ENCODE data around the gene FTO.

FTO gene

GRCh38 chr16:54152362-54153239 lies 448.6 kb downstream of the FTO start:
- no peak for TF ChIP-seq CTCF (IDR thresholded peaks at IDR 0.05; ENCODE audit: low read depth, low read length, missing control alignments)
- no peak overlapping the region for H3K4me3 ChIP-seq (replicated peaks; ENCODE audit: low read depth, low read length)
- no peak for DNase-seq (ENCODE audit: extremely low read depth, low read depth)

GRCh38 chr16:54153240-54153934 lies 449.4 kb downstream of the FTO start:
- no peak overlapping the region for H3K4me3 ChIP-seq (replicated peaks; ENCODE audit: low read depth, low read length)
- DNase-seq (ENCODE audit: extremely low read depth, low read depth), result no peak
- no peak for TF ChIP-seq CTCF (IDR thresholded peaks at IDR 0.05; ENCODE audit: low read depth, low read length, missing control alignments)

GRCh38 chr16:54156349-54156748 lies 452.4 kb downstream of the FTO start:
- DNase-seq (ENCODE audit: extremely low read depth, low read depth), result no peak
- no peak for TF ChIP-seq CTCF (IDR thresholded peaks at IDR 0.05; ENCODE audit: low read depth, low read length, missing control alignments)
- no peak overlapping the region for H3K4me3 ChIP-seq (replicated peaks; ENCODE audit: low read depth, low read length)

DNA sequence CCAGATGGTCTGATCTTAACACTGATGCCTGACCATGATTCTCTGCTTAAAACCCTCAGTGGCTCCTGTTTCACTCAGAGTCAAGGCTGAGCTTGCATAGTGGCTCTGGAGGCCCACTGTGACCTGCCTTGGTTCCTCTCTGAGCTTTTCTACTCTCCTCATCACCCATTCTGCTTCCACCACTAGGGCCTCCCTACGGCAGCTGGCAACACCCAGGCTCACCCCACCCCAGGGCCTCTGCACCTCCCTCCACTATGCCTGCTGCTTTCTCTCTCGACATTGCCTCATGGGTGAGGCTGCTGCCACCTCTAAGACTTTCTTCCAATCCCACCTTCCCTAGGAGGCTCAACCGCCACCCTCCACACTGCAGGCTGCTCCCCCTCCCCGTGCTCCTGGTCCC lies 455.0 kb downstream of the FTO start:
- DNase-seq (ENCODE audit: extremely low read depth, low read depth), result no peak
- no peak overlapping the region for H3K4me3 ChIP-seq (replicated peaks; ENCODE audit: low read depth, low read length)
- no peak for TF ChIP-seq CTCF (IDR thresholded peaks at IDR 0.05; ENCODE audit: low read depth, low read length, missing control alignments)

DNA sequence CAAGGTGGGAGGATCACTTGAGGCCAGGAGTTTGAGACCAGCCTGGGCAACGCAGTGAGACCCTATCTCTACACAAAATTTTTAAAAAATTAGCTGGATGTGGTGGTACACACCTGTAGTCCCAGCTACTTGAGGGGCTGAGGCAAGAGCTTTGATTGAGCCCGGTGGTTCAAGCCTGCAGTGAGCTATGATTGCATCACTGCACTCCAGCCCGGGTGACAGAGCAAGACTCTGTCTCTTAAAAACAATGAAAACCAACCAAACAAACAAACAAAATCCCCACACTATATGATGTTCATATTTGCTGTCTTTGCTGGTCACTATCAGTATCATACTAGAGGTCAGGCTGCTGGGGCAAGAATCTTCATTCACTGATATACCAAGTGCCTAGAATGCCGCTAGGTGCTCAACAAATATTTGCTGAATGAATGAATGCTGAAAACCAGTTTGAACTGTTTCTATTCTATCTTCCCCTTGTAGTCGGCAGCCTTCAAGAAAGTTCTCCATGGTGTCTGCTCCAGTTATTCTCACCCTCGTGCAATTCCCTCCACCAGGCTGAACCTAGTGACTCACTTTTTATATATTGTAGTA lies 455.6 kb downstream of the FTO start:
- no peak for TF ChIP-seq CTCF (IDR thresholded peaks at IDR 0.05; ENCODE audit: low read depth, low read length, missing control alignments)
- H3K4me3 ChIP-seq (replicated peaks; ENCODE audit: low read depth, low read length), result no peak overlapping the region
- no peak for DNase-seq (ENCODE audit: extremely low read depth, low read depth)

DNA sequence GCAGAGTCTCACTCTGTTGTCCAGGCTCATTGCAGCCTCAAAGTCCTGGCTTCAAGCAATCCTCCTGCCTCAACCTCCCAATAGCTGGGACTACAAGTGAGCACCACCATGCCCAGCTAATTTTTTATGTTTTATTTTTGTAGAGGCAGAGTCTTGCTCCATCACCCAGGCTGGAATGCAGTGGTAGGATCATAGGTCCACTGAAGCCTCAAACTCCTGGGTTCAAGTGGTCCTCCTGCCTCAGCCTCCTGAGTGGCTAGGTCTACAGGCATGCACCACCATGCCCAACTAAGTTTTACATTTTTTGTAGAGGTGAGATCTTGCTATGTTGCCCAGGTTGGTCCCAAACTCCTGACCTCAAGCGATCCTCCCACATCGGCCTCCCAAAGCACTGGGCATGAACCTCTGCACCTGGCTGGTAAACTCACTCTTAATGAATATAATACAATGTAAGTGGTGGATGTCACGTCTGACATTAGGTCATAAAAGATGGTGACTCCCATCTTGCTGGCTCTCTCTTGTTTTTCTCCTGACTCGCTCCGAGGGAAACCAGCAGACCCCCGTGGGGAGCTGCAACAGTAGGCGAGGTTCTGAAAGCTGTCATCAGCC lies 456.4 kb downstream of the FTO start:
- no peak for DNase-seq (ENCODE audit: extremely low read depth, low read depth)
- H3K4me3 ChIP-seq (replicated peaks; ENCODE audit: low read depth, low read length), result no peak overlapping the region
- no peak for TF ChIP-seq CTCF (IDR thresholded peaks at IDR 0.05; ENCODE audit: low read depth, low read length, missing control alignments)

Data from HFF-Myc (cell line).